SU-DHL-6 (cell line): ENCODE data around the gene OR10H2.

Experiments used
- H2AFZ ChIP-seq: fragments of 200-600 bp; sonication (generic); 2 replicates; pipeline ENCODE4 v1.6.1; 2014; ENCODE audit warnings: low read depth, mild to moderate bottlenecking, moderate library complexity, mixed read lengths, antibody characterized with exemption, low read length; ENCODE audit not compliant: severe bottlenecking
- H3F3A ChIP-seq: fragments of 200-600 bp; shearing (Covaris generic); 2 replicates; pipeline ENCODE4 v1.6.0; 2016; ENCODE audit warnings: antibody characterized with exemption, mild to moderate bottlenecking; ENCODE audit not compliant: insufficient read depth
- H3K27ac ChIP-seq: fragments of 200-600 bp; sonication (generic); 2 replicates; pipeline ENCODE4 v1.5.1; 2016; ENCODE audit warnings: low read depth, mild to moderate bottlenecking, low read length, moderate library complexity, mixed read lengths
- H3K27me3 ChIP-seq: fragments of 200-600 bp; sonication (generic), shearing (Covaris generic); 2 replicates; pipeline ENCODE4 v1.6.0; 2014; ENCODE audit warnings: mild to moderate bottlenecking, low read length
- H3K36me3 ChIP-seq: fragments of 200-600 bp; sonication (generic); 2 replicates; pipeline ENCODE4 v1.6.1; 2014; ENCODE audit warnings: mild to moderate bottlenecking, low read length, mixed read lengths
- H3K4me2 ChIP-seq: fragments of 300-600, 200-600 bp; shearing (Covaris generic), sonication (generic); 2 replicates; pipeline ENCODE4 v1.6.0; 2014; ENCODE audit warnings: low read length, low read depth, mild to moderate bottlenecking; ENCODE audit not compliant: poor library complexity, severe bottlenecking
- H3K4me3 ChIP-seq: fragments of 200-600 bp; sonication (generic); 2 replicates; pipeline ENCODE4 v1.5.1; 2014; ENCODE audit warnings: antibody characterized with exemption, low read length, mild to moderate bottlenecking, mixed read lengths; ENCODE audit not compliant: insufficient read depth, poor library complexity, severe bottlenecking
- H3K79me2 ChIP-seq: fragments of 200-600 bp; sonication (generic); 2 replicates; pipeline ENCODE4 v1.6.1; 2014; ENCODE audit warnings: mild to moderate bottlenecking, low read length, moderate library complexity; ENCODE audit not compliant: insufficient read depth
- H3K9ac ChIP-seq: fragments of 200-600 bp; sonication (generic); 2 replicates; pipeline ENCODE4 v1.7.0; 2014; ENCODE audit warnings: mild to moderate bottlenecking, low read length
- H3K9me2 ChIP-seq: fragments of 200-600 bp; sonication (generic); replicated peaks from 2 replicates; pipeline ENCODE4 v1.6.1; 2014; ENCODE audit warnings: low read length; ENCODE audit not compliant: insufficient read depth
- H3K9me3 ChIP-seq: fragments of 200-600 bp; sonication (generic); 2 replicates; pipeline ENCODE4 v1.6.1; 2014; ENCODE audit warnings: low read length, mixed read lengths; ENCODE audit not compliant: insufficient read depth
- H4K20me1 ChIP-seq: fragments of 200-600 bp; sonication (generic); 2 replicates; pipeline ENCODE4 v1.6.1; 2014; ENCODE audit warnings: low read depth, mild to moderate bottlenecking, antibody characterized with exemption, low read length, moderate library complexity, mixed read lengths
- EZH2phosphoT487 ChIP-seq: fragments of 200-600 bp; sonication (generic), shearing (Covaris generic); conservative IDR thresholded peaks from 2 replicates; pipeline ENCODE4 v1.6.1; 2018; ENCODE audit warnings: mild to moderate bottlenecking, antibody characterized with exemption, low read length, moderate library complexity, mixed read lengths
- TF ChIP-seq, protein P1 (sequence below): fragments of 200-600 bp; sonication (generic); IDR thresholded peaks from one replicate; pipeline ENCODE4 v1.5.1; 2017; ENCODE audit warnings: antibody characterized with exemption, mild to moderate bottlenecking, low read length, moderate library complexity; ENCODE audit not compliant: insufficient read depth, poor library complexity, severe bottlenecking

The OR10H2 gene

DNA sequence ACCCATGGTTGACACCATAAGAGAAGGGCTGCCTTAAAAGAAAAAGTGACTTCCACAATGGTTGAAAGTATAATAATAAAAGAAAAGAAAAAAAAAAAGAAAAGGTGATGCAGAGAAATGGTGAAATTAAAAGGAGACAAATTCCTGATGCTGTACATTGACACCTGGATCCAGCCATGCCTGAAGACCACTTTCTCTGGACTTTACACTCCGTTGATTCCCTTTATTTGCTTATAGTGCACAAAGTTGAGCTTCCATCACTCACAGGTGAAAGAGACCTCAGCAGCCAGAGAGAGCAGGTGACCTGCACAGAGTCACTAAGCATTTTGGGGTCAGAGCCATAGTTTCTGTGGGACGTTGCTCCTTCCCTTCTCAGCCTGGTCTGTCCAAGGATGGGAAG lies 47.4 kb downstream of the OR10H2 start:
- Histone ChIP-seq H3K9me2 (no peaks in the 10 kb centered on the region), H3K9ac (no peak overlapping the region), H3K27ac (no peak overlapping the region), H3K4me2 (no peak overlapping the region), H2AFZ (no peak overlapping the region), H3K36me3 (no peaks in the 10 kb centered on the region), H3F3A (no peaks in the 10 kb centered on the region), H3K27me3 (no peaks in the 10 kb centered on the region), H3K79me2 (no peaks in the 10 kb centered on the region), H3K9me3 (no peaks in the 10 kb centered on the region), H4K20me1 (no peaks in the 10 kb centered on the region), H3K4me3 (no peak overlapping the region)
- TF ChIP-seq, protein P1, sequence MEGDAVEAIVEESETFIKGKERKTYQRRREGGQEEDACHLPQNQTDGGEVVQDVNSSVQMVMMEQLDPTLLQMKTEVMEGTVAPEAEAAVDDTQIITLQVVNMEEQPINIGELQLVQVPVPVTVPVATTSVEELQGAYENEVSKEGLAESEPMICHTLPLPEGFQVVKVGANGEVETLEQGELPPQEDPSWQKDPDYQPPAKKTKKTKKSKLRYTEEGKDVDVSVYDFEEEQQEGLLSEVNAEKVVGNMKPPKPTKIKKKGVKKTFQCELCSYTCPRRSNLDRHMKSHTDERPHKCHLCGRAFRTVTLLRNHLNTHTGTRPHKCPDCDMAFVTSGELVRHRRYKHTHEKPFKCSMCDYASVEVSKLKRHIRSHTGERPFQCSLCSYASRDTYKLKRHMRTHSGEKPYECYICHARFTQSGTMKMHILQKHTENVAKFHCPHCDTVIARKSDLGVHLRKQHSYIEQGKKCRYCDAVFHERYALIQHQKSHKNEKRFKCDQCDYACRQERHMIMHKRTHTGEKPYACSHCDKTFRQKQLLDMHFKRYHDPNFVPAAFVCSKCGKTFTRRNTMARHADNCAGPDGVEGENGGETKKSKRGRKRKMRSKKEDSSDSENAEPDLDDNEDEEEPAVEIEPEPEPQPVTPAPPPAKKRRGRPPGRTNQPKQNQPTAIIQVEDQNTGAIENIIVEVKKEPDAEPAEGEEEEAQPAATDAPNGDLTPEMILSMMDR, result no peak
- TF ChIP-seq EZH2phosphoT487, result no peak

DNA sequence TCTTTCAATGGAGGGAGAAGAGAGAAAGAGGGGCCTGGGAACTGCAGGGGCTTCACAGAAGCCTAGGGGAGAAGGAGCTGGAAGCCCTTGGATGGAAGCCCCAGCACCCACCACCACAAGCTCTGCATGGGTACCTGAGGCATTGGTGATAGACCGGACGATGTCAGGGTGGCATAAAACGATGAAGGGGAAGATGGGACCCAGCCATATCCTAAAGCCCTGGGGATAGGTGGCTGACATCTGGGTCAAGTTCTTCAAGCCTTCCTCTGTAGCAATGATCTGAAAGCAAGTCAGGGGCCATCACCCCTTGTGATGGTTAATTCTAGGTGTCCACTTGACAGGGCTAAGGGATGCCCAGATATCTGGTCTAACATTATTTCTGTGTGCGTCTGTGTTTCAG lies 48.4 kb downstream of the OR10H2 start:
- no peaks in the 10 kb centered on the region for H4K20me1 ChIP-seq
- no peaks in the 10 kb centered on the region for H3K36me3 ChIP-seq
- no peak overlapping the region for H3K9ac ChIP-seq
- H2AFZ ChIP-seq, result no peak overlapping the region
- no peaks in the 10 kb centered on the region for H3F3A ChIP-seq
- no peaks in the 10 kb centered on the region for H3K27me3 ChIP-seq
- H3K79me2 ChIP-seq, result no peaks in the 10 kb centered on the region
- no peaks in the 10 kb centered on the region for H3K9me2 ChIP-seq
- no peaks in the 10 kb centered on the region for H3K9me3 ChIP-seq
- no peak overlapping the region for H3K27ac ChIP-seq
- no peak for TF ChIP-seq EZH2phosphoT487
- TF ChIP-seq, protein P1, result no peak
- H3K4me3 ChIP-seq, result no peak overlapping the region
- no peak overlapping the region for H3K4me2 ChIP-seq

DNA sequence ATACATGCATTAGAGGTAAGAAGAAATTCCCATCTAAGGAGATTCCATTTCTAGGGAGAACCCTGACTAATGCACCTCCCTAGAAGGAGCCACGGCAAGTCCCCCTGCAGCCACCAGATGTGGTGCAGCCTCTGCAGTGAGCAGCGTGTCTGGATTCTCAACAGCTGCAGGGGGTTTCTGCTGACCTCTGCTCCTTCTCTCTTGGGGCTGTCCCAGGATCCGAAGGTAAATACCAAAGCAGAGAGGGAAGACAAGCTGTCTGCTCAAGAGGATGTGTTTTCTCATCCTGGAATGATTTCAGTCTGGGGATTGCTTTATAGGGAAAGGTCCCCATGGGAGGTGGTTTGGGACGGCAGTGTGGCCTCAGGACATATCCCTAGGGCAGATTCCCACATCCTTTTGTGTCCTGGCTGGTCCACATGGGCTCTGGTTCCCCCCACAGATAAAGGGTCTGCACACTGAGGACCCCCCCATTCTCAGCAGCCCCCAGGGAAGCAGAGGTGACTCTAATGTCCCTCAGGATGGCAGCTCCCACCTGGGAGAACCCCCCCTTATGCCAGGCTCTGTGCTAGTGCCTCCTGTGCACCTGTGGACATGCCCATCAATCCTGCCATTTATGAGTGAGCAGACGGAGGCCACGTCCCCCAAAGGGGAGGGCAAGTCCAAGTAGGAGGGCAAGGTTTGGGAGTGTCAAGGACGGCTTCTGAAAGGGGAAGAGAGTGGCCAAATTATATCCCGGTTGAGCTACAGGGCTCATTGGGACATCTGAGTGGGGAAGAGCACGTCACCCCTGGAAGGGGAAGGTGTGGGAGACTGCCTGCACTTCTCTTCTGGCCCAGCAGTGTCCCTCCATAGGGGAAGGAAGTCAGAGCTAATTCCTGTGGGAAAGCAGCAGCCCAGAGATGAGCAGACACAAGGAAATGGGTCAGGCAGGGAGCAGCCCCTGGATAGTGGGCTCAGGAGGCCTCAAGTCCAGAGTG lies 49.5 kb downstream of the OR10H2 start:
- H3K9ac ChIP-seq, result no peak overlapping the region
- H3K4me3 ChIP-seq, result no peak overlapping the region
- no peaks in the 10 kb centered on the region for H3K27me3 ChIP-seq
- no peaks in the 10 kb centered on the region for H4K20me1 ChIP-seq
- no peaks in the 10 kb centered on the region for H3F3A ChIP-seq
- no peaks in the 10 kb centered on the region for H3K79me2 ChIP-seq
- no peaks in the 10 kb centered on the region for H3K9me3 ChIP-seq
- H3K9me2 ChIP-seq, result no peaks in the 10 kb centered on the region
- H3K27ac ChIP-seq, result no peak overlapping the region
- no peaks in the 10 kb centered on the region for H3K36me3 ChIP-seq
- no peak overlapping the region for H3K4me2 ChIP-seq
- no peak overlapping the region for H2AFZ ChIP-seq
- TF ChIP-seq, protein P1, result no peak
- TF ChIP-seq EZH2phosphoT487, result no peak
